DND-41 (cell line): ENCODE results near the gene PIK3R3.

Experiments used
- ATAC-seq: fragments of 200-7000 bp; cut with Tn5 transposase; 3 replicates; pipeline ENCODE4 v1.9.1; 2021; ENCODE audit warnings: low read depth; ENCODE audit not compliant: insufficient read depth
- DNase-seq: peaks from one replicate; pipeline ENCODE4 v3.0.0-alpha.2; 2020
- H2AFZ ChIP-seq: 2 replicates; pipeline ENCODE4 v1.6.0; 2012; ENCODE audit warnings: low read depth, low read length
- H3K27ac ChIP-seq: 2 replicates; pipeline ENCODE4 v1.5.1; 2012; ENCODE audit warnings: low read length, inconsistent platforms
- H3K27me3 ChIP-seq: fragments of 200-600 bp; sonication (generic); 2 replicates; pipeline ENCODE4 v1.6.0; 2012; ENCODE audit warnings: low read length, mild to moderate bottlenecking, inconsistent platforms; ENCODE audit not compliant: insufficient read depth, poor library complexity
- H3K36me3 ChIP-seq: 2 replicates; pipeline ENCODE4 v1.5.1; 2012; ENCODE audit warnings: low read length, inconsistent platforms; ENCODE audit not compliant: insufficient read depth
- H3K4me1 ChIP-seq: 2 replicates; pipeline ENCODE4 v1.5.1; 2012; ENCODE audit warnings: mild to moderate bottlenecking, low read length; ENCODE audit not compliant: insufficient read depth
- H3K4me2 ChIP-seq: 2 replicates; pipeline ENCODE4 v1.6.0; 2012; ENCODE audit warnings: mild to moderate bottlenecking, moderate library complexity, low read length, inconsistent platforms; ENCODE audit not compliant: insufficient read depth
- H3K4me3 ChIP-seq, 2 experiments: fragments of 200-600 bp in 1 of 2; shearing (Covaris generic) in 1 of 2; 2 replicates each; pipeline ENCODE4 v1.5.1; 2012 to 2016; ENCODE audit warnings: inconsistent platforms in 2 of 2, low read length in 2 of 2, mild to moderate bottlenecking in 2 of 2, low read depth in 1 of 2, moderate library complexity in 1 of 2
- H3K79me2 ChIP-seq: 2 replicates; pipeline ENCODE4 v1.6.0; 2012; ENCODE audit warnings: low read length, inconsistent platforms; ENCODE audit not compliant: insufficient read depth
- H3K9ac ChIP-seq: 2 replicates; pipeline ENCODE4 v1.6.0; 2012; ENCODE audit warnings: low read depth, mild to moderate bottlenecking, inconsistent platforms, low read length, moderate library complexity
- H3K9me3 ChIP-seq: 2 replicates; pipeline ENCODE4 v1.5.1; 2012; ENCODE audit warnings: low read length, moderate library complexity, mild to moderate bottlenecking, inconsistent platforms; ENCODE audit not compliant: insufficient read depth, severe bottlenecking
- H4K20me1 ChIP-seq: 2 replicates; pipeline ENCODE4 v1.6.0; 2012; ENCODE audit warnings: low read length; ENCODE audit not compliant: insufficient read depth
- CTCF ChIP-seq: IDR thresholded peaks from 2 replicates; pipeline ENCODE4 v1.5.1; 2012; ENCODE audit warnings: borderline replicate concordance, low read length, moderate library complexity, mild to moderate bottlenecking; ENCODE audit not compliant: poor library complexity, severe bottlenecking; ENCODE audit errors: extremely low read depth
- EZH2 ChIP-seq: IDR thresholded peaks from 3 replicates; pipeline ENCODE4 v1.6.1; 2012; ENCODE audit warnings: borderline replicate concordance, low read depth, mild to moderate bottlenecking, moderate library complexity, low read length, inconsistent platforms; ENCODE audit not compliant: severe bottlenecking

The PIK3R3 gene

GRCh38 chr1:46114925-46115603 is 17.4 kb downstream of the PIK3R3 start:
- H3K4me1 ChIP-seq = no peaks in the 10 kb centered on the region
- no peaks in the 10 kb centered on the region for H3K9me3 ChIP-seq
- no peak overlapping the region for H3K4me3 ChIP-seq
- DNase-seq (no peak), ATAC-seq (no peak)
- no peaks in the 10 kb centered on the region for H3K27me3 ChIP-seq
- no peaks in the 10 kb centered on the region for H3K36me3 ChIP-seq
- H4K20me1 ChIP-seq = peaks cover 2% of the 10 kb centered on the region; the same call in 1 of the 2 replicates
- TF ChIP-seq EZH2 = no peak
- TF ChIP-seq CTCF = no peak
- H3K9ac ChIP-seq = no peak overlapping the region
- H3K27ac ChIP-seq = no peak overlapping the region
- H3K4me2 ChIP-seq = no peak overlapping the region
- peaks cover 79% of the 10 kb centered on the region for H3K79me2 ChIP-seq
- no peak overlapping the region for H2AFZ ChIP-seq

- no peak for TF ChIP-seq EZH2
- H2AFZ ChIP-seq = no peak overlapping the region
- H3K27ac ChIP-seq = no peak overlapping the region
- no peaks in the 10 kb centered on the region for H3K27me3 ChIP-seq
- H4K20me1 ChIP-seq = peaks cover 2% of the 10 kb centered on the region; the same call in 1 of the 2 replicates
- ATAC-seq = no peak
- no peak for DNase-seq
- peaks cover 73% of the 10 kb centered on the region for H3K79me2 ChIP-seq
- H3K4me1 ChIP-seq = no peaks in the 10 kb centered on the region
- no peak overlapping the region for H3K4me2 ChIP-seq
- no peak overlapping the region for H3K4me3 ChIP-seq
- no peaks in the 10 kb centered on the region for H3K36me3 ChIP-seq
- no peaks in the 10 kb centered on the region for H3K9me3 ChIP-seq
- H3K9ac ChIP-seq = no peak overlapping the region
These were observed 18.5 kb downstream of the PIK3R3 start for GRCh38 chr1:46113948-46114347.

GRCh38 chr1:46112108-46112507 is 20.3 kb downstream of the PIK3R3 start:
- no peak for DNase-seq
- Histone ChIP-seq H2AFZ (no peak overlapping the region), H3K79me2 (peaks cover 58% of the 10 kb centered on the region), H4K20me1 (peaks cover under 1% of the 10 kb centered on the region; the same call in 1 of the 2 replicates), H3K4me3 (no peak overlapping the region), H3K4me2 (no peak overlapping the region), H3K9ac (no peak overlapping the region), H3K27me3 (no peaks in the 10 kb centered on the region), H3K9me3 (no peaks in the 10 kb centered on the region), H3K36me3 (no peaks in the 10 kb centered on the region), H3K4me1 (no peaks in the 10 kb centered on the region), H3K27ac (no peak overlapping the region)
- no peak for TF ChIP-seq EZH2
- no peak for TF ChIP-seq CTCF
- no peak for ATAC-seq

- ATAC-seq = no peak
- Histone ChIP-seq H3K27ac (no peak overlapping the region), H3K79me2 (peaks cover 49% of the 10 kb centered on the region), H3K4me3 (no peak overlapping the region), H3K9me3 (no peaks in the 10 kb centered on the region), H3K4me1 (no peaks in the 10 kb centered on the region), H3K36me3 (no peaks in the 10 kb centered on the region), H4K20me1 (no peaks in the 10 kb centered on the region; the same call in 1 of the 2 replicates), H2AFZ (no peak overlapping the region), H3K27me3 (no peaks in the 10 kb centered on the region), H3K4me2 (no peak overlapping the region), H3K9ac (no peak overlapping the region)
- TF ChIP-seq CTCF (no peak), EZH2 (no peak)
- DNase-seq = no peak
These were observed 21.9 kb downstream of the PIK3R3 start for GRCh38 chr1:46110521-46110920.
